Measurements from ENCODE around the gene ELAVL1. TPM values are rescaled to one million over a fixed set of nuclear protein-coding genes. Genes with fewer than 3 reads are reported as not detected.

The ELAVL1 gene
- total and polyA plus RNA-seq, 2 of the 13 experiments (the other 11 are each of a cell fraction or from before 2014, with no cell fraction given): 27.9 to 38.4 TPM

DNA sequence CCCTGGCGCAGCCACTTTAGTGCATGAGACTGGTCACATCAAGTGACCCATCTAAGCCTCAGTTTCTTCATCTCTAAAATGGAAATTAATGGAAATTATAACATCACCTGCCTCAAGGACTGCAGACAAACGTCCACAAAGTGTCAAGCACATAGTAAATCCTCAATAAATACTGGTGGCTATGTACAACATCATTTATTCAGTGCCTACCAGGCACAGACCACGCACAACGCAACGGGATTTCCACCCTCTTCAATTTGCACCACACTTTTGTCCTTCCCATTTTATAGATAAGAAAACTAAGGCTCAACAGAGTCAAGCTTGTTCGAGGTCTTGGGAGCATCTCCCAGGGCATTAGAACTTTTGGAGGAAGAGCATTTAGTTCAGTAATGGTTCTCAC, 1.4 kb downstream of the ELAVL1 start (continued):
- TF ChIP-seq MEF2D (CRISPR knock-in tag; IDR thresholded peaks at IDR 0.05) (no peak), GFI1 (CRISPR knock-in tag; IDR thresholded peaks at IDR 0.05; ENCODE audit: borderline replicate concordance) (no peak), ZNF609 (CRISPR knock-in tag; IDR thresholded peaks at IDR 0.05; ENCODE audit: borderline replicate concordance) (no peak), FOXA1 (IDR thresholded peaks at IDR 0.05) (no peak), FOXA1 (CRISPR knock-in tag; IDR thresholded peaks at IDR 0.05) (no peak), ARID3A (IDR thresholded peaks at IDR 0.05; ENCODE audit: low read depth, low read length) (no peak), SOX13 (IDR thresholded peaks at IDR 0.05) (no peak), SOX13 (CRISPR knock-in tag; conservative IDR thresholded peaks at IDR 0.05 in 1 of 2, IDR thresholded peaks at IDR 0.05 in 1 of 2) (no peak)
